B cell (primary cell): ENCODE data around the gene MAPKBP1.

Source experiments
- CTCF ChIP-seq: fragments of 200-600 bp; IDR thresholded peaks from one replicate; pipeline ENCODE4 v1.8.0; 2022; ENCODE audit warnings: antibody characterized with exemption, mild to moderate bottlenecking
- EZH2 ChIP-seq: IDR thresholded peaks from 2 replicates; pipeline ENCODE4 v1.6.1; 2012; ENCODE audit warnings: borderline replicate concordance, low read depth, mild to moderate bottlenecking, moderate library complexity, low read length; ENCODE audit not compliant: insufficient read depth, poor library complexity, severe bottlenecking

- TF ChIP-seq CTCF (no peak), EZH2 (no peak)
Measured at GRCh38 chr15:41865490-41866055, 91.3 kb downstream of the MAPKBP1 start.
